Panc1 (cell line): ENCODE measurements around the gene TMUB1. TPM values are rescaled to one million over a fixed set of nuclear protein-coding genes. Genes with fewer than 3 reads are reported as not detected.

Experiments
- ATAC-seq: fragments of 200-7000 bp; cut with Tn5 transposase; 2 replicates; pipeline ENCODE4 v1.9.1; 2020; ENCODE audit warnings: mild to moderate bottlenecking, moderate library complexity
- BruUV-seq: library from RNA; stranded (reverse); fragments of 400-500 nt; replicated peaks from 2 replicates; lab custom pipeline; 2021; lab: Mats Ljungman, UMichigan
- CTCF ChIA-PET: fragments of 300-600 bp; sonication (Branson Sonifier 250); formaldehyde crosslinking; loops from one replicate; lab custom pipeline; 2022; ENCODE audit warnings: antibody characterized with exemption; lab: Charles Lee
- POLR2A ChIA-PET: fragments of 300-600 bp; sonication (Branson Sonifier 250); formaldehyde crosslinking; loops from one replicate; lab custom pipeline; 2022; ENCODE audit warnings: antibody characterized with exemption; lab: Charles Lee
- DNase-seq: peaks from one replicate; pipeline ENCODE4 v3.0.0-alpha.2; 2010; ENCODE audit warnings: low read depth, low spot score
- H3K27ac ChIP-seq: 2 replicates; pipeline ENCODE4 v1.5.1; 2011; ENCODE audit warnings: mild to moderate bottlenecking, low read length, inconsistent platforms
- H3K27me3 ChIP-seq: fragments of 200-500 bp; sonication (Bioruptor generic); 2 replicates; pipeline ENCODE4 v1.6.0; 2014; ENCODE audit warnings: low read length, inconsistent platforms; ENCODE audit not compliant: control insufficient read depth, insufficient read depth
- H3K36me3 ChIP-seq: fragments of 200-500 bp; sonication (Bioruptor generic); 2 replicates; pipeline ENCODE4 v1.5.1; 2014; ENCODE audit warnings: inconsistent platforms, mild to moderate bottlenecking, low read length, moderate library complexity; ENCODE audit not compliant: control insufficient read depth, insufficient read depth
- H3K4me1 ChIP-seq: 2 replicates; pipeline ENCODE4 v1.5.1; 2011; ENCODE audit warnings: inconsistent platforms, mild to moderate bottlenecking, low read length, moderate library complexity; ENCODE audit not compliant: control insufficient read depth, insufficient read depth
- H3K4me3 ChIP-seq, 2 experiments: 2 replicates each; pipeline ENCODE4 v1.5.1; 2011 to 2012; ENCODE audit warnings: low read depth in 2 of 2, low read length in 2 of 2, mild to moderate bottlenecking in 2 of 2, inconsistent platforms in 1 of 2, moderate library complexity in 1 of 2
- H3K9me3 ChIP-seq: fragments of 200-500 bp; sonication (Bioruptor generic); 2 replicates; pipeline ENCODE4 v1.5.1; 2014; ENCODE audit warnings: low read depth, mild to moderate bottlenecking, inconsistent platforms, low read length, moderate library complexity; ENCODE audit not compliant: control insufficient read depth, insufficient read depth
- POLR2AphosphoS5 ChIP-seq: IDR thresholded peaks from 2 replicates; pipeline ENCODE4 v1.6.1; 2012; ENCODE audit warnings: mild to moderate bottlenecking, low read depth, low read length, moderate library complexity
- SIN3A ChIP-seq: IDR thresholded peaks from 2 replicates; pipeline ENCODE4 v1.6.1; 2012; ENCODE audit warnings: low read depth, mild to moderate bottlenecking, low read length, moderate library complexity, borderline replicate concordance; ENCODE audit not compliant: insufficient read depth
- TCF7L2 ChIP-seq: IDR thresholded peaks from 2 replicates; pipeline ENCODE4 v1.6.1; 2011; ENCODE audit warnings: mild to moderate bottlenecking, low read depth, low read length, inconsistent platforms
- in situ Hi-C: cut with HindIII; loops from 2 replicates; pipeline ENCODE4 v1.10.0; 2016; ENCODE audit warnings: low sequenced_read_pairs, low pct_unique_long_range_greater_than_20kb
- intact Hi-C: fragments of 100-400 bp; cut with micrococcal nuclease; formaldehyde crosslinking; loops from one replicate; pipeline ENCODE4 v1.10.0; 2022; ENCODE audit not compliant: unreplicated experiment
- total RNA-seq: library from RNA; stranded (reverse); gene quantifications from one replicate; pipeline ENCODE4 v1.2.1, GENCODE V29; 2021; ENCODE audit not compliant: unreplicated experiment
- TF ChIP-seq, protein P1 (sequence below): fragments of 450-650 bp; IDR thresholded peaks from 2 replicates; pipeline ENCODE4 v1.5.1; 2017; ENCODE audit warnings: mild to moderate bottlenecking
- TF ChIP-seq, protein P2 (sequence below), 2 experiments: IDR thresholded peaks; 2 replicates each; pipeline ENCODE4 v1.6.1; 2011 to 2012; ENCODE audit warnings: low read depth in 2 of 2, control low read depth in 1 of 2, low read length in 1 of 2, mild to moderate bottlenecking in 1 of 2, moderate library complexity in 1 of 2; ENCODE audit not compliant: insufficient read depth in 1 of 2

The TMUB1 gene
- total RNA-seq, 1 experiment from 2014 or later: 112 TPM

DNA sequence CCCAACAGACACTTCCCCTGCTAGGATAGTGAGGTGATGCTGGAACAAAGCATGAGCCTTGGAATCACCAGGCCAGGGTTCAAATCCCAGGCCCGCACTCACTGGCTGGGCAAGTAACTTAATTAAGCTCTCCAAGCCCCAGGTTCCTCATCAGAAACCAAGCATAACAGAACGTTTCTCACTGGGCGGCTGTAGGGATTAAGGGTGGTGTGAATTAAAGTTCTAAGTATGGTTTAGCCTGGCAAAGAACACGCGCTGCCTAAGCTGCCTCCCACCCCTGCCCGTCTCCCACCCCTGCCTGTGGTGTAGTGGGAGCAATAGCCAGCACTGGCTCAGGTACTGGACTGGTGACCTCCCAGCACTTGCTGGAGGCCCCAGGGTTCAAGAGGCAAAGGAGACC is 18.3 kb downstream of the TMUB1 start:
- no peak for ATAC-seq
- no peak overlapping the region for H3K4me3 ChIP-seq
- H3K9me3 ChIP-seq: no peaks in the 10 kb centered on the region
- ChIA-PET POLR2A (no interaction called here), CTCF (no interaction called here)
- TF ChIP-seq, protein P1, sequence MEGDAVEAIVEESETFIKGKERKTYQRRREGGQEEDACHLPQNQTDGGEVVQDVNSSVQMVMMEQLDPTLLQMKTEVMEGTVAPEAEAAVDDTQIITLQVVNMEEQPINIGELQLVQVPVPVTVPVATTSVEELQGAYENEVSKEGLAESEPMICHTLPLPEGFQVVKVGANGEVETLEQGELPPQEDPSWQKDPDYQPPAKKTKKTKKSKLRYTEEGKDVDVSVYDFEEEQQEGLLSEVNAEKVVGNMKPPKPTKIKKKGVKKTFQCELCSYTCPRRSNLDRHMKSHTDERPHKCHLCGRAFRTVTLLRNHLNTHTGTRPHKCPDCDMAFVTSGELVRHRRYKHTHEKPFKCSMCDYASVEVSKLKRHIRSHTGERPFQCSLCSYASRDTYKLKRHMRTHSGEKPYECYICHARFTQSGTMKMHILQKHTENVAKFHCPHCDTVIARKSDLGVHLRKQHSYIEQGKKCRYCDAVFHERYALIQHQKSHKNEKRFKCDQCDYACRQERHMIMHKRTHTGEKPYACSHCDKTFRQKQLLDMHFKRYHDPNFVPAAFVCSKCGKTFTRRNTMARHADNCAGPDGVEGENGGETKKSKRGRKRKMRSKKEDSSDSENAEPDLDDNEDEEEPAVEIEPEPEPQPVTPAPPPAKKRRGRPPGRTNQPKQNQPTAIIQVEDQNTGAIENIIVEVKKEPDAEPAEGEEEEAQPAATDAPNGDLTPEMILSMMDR: no peak
- TF ChIP-seq POLR2AphosphoS5: no peak
- TF ChIP-seq, protein P2, sequence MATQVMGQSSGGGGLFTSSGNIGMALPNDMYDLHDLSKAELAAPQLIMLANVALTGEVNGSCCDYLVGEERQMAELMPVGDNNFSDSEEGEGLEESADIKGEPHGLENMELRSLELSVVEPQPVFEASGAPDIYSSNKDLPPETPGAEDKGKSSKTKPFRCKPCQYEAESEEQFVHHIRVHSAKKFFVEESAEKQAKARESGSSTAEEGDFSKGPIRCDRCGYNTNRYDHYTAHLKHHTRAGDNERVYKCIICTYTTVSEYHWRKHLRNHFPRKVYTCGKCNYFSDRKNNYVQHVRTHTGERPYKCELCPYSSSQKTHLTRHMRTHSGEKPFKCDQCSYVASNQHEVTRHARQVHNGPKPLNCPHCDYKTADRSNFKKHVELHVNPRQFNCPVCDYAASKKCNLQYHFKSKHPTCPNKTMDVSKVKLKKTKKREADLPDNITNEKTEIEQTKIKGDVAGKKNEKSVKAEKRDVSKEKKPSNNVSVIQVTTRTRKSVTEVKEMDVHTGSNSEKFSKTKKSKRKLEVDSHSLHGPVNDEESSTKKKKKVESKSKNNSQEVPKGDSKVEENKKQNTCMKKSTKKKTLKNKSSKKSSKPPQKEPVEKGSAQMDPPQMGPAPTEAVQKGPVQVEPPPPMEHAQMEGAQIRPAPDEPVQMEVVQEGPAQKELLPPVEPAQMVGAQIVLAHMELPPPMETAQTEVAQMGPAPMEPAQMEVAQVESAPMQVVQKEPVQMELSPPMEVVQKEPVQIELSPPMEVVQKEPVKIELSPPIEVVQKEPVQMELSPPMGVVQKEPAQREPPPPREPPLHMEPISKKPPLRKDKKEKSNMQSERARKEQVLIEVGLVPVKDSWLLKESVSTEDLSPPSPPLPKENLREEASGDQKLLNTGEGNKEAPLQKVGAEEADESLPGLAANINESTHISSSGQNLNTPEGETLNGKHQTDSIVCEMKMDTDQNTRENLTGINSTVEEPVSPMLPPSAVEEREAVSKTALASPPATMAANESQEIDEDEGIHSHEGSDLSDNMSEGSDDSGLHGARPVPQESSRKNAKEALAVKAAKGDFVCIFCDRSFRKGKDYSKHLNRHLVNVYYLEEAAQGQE (IDR thresholded peaks at IDR 0.05; ENCODE audit: insufficient read depth in 1 of 2, low read depth in 2 of 2, low read length in 1 of 2): no peak
- TF ChIP-seq TCF7L2: no peak
- no peak for TF ChIP-seq SIN3A
- no peak overlapping the region for H3K27ac ChIP-seq
- no peaks in the 10 kb centered on the region for H3K27me3 ChIP-seq
- no TSS peak for BruUV-seq
- intact Hi-C loops: no loop called here
- H3K36me3 ChIP-seq: peaks cover 20% of the 10 kb centered on the region
- H3K4me1 ChIP-seq: peaks cover 24% of the 10 kb centered on the region
- in situ Hi-C loops: no loop called here
- no peak for DNase-seq

DNA sequence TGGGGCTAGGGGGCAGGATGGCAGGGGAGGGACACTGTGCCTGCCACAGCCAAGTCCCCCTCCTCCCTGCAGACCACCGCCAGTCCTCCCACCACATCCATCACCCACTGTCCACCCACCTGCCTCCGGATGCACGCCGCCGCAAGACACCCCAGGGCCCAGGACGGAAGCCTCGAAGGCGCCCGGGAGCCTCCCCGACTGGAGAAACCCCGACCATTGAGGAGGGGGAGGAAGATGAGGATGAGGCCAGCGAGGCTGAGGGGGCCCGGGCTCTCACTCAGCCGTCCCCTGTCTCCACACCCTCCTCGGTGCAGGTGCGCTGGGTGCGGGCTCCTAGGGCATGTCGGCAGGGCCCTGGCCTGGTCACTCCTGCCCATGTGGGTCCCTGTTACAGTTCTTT is 18.8 kb downstream of the TMUB1 start:
- POLR2A ChIA-PET: no interaction called here
- peaks cover 20% of the 10 kb centered on the region for H3K36me3 ChIP-seq
- BruUV-seq: TSS peak; percentile 38
- H3K9me3 ChIP-seq: no peaks in the 10 kb centered on the region
- peaks cover 24% of the 10 kb centered on the region for H3K4me1 ChIP-seq
- intact Hi-C loops (no loop called here), in situ Hi-C loops (no loop called here)
- no peaks in the 10 kb centered on the region for H3K27me3 ChIP-seq
- CTCF ChIA-PET: no interaction called here
- TF ChIP-seq, protein P2 (IDR thresholded peaks at IDR 0.05; ENCODE audit: insufficient read depth in 1 of 2, low read depth in 2 of 2, low read length in 1 of 2): no peak
- TF ChIP-seq, protein P1: no peak
- TF ChIP-seq POLR2AphosphoS5 (no peak), TCF7L2 (no peak), SIN3A (no peak)
- no peak overlapping the region for H3K4me3 ChIP-seq
- H3K27ac ChIP-seq: no peak overlapping the region
- DNase-seq (no peak), ATAC-seq (no peak)
